ENCODE data around the gene TGFBI. TPM values are rescaled to one million over a fixed set of nuclear protein-coding genes. Genes with fewer than 3 reads are reported as not detected.

TGFBI gene
- total RNA-seq, 4 donors from 2014 or later = 38.4 to 48.0 (median 40.0) TPM

GRCh38 chr5:136006761-136007251 lies 22.0 kb upstream of the TGFBI start:
- TF ChIP-seq CTCF (IDR thresholded peaks at IDR 0.05 in 4 of 5, conservative IDR thresholded peaks at IDR 0.05 in 1 of 5) (no peak), POLR2A (IDR thresholded peaks at IDR 0.05) (no peak)
- no peaks in the 10 kb centered on the region for H3K36me3 ChIP-seq
- peak overlapping the region; percentile 42 to 68 (median 58) for H3K27ac ChIP-seq
- DNase-seq (no peak), ATAC-seq (peak; percentile 60 to 71)
- in situ Hi-C loops (cut with MboI; ENCODE audit: low sequenced_read_pairs in 4 of 4) (no loop called here), intact Hi-C loops (cut with DNase I; ENCODE audit: low total_unique reads) (no loop called here)
- H3K4me1 ChIP-seq = peaks cover 0 to 5% of the 10 kb centered on the region in 2 donors
- H3K27me3 ChIP-seq = no peaks in the 10 kb centered on the region
- no peaks in the 10 kb centered on the region for H3K9me3 ChIP-seq
- H3K4me3 ChIP-seq = no peak overlapping the region

- Histone ChIP-seq H3K4me1 (peaks cover 0 to 10% of the 10 kb centered on the region in 2 donors), H3K27ac (peak overlapping the region; percentile 15 to 68 (median 58)), H3K4me3 (no peak overlapping the region), H3K27me3 (no peaks in the 10 kb centered on the region), H3K36me3 (no peaks in the 10 kb centered on the region), H3K9me3 (no peaks in the 10 kb centered on the region)
- DNase-seq (no peak), ATAC-seq (peak; percentile 66 to 74)
- in situ Hi-C loops (cut with MboI; ENCODE audit: low sequenced_read_pairs in 4 of 4) (no loop called here), intact Hi-C loops (cut with DNase I; ENCODE audit: low total_unique reads) (no loop called here)
- TF ChIP-seq CTCF (IDR thresholded peaks at IDR 0.05 in 4 of 5, conservative IDR thresholded peaks at IDR 0.05 in 1 of 5) (no peak), POLR2A (IDR thresholded peaks at IDR 0.05) (no peak)
Measured at GRCh38 chr5:136007271-136007670, 21.5 kb upstream of the TGFBI start.

- H3K4me3 ChIP-seq = no peak overlapping the region
- ATAC-seq = no peak
- in situ Hi-C loops (cut with MboI; ENCODE audit: low sequenced_read_pairs in 4 of 4) = no loop called here
- H3K9me3 ChIP-seq = no peaks in the 10 kb centered on the region
- no peak for DNase-seq
- intact Hi-C loops (cut with DNase I; ENCODE audit: low total_unique reads) = no loop called here
- no peak for TF ChIP-seq CTCF (IDR thresholded peaks at IDR 0.05 in 4 of 5, conservative IDR thresholded peaks at IDR 0.05 in 1 of 5)
- TF ChIP-seq POLR2A (IDR thresholded peaks at IDR 0.05) = no peak
- no peaks in the 10 kb centered on the region for H3K27me3 ChIP-seq
- H3K27ac ChIP-seq = no peak overlapping the region
- H3K36me3 ChIP-seq = no peaks in the 10 kb centered on the region
- H3K4me1 ChIP-seq = peaks cover 4 to 10% of the 10 kb centered on the region in 2 donors
Measured at GRCh38 chr5:136011414-136012001, 17.3 kb upstream of the TGFBI start.

GRCh38 chr5:136012041-136012804 lies 16.6 kb upstream of the TGFBI start:
- ATAC-seq = no peak
- intact Hi-C loops (cut with DNase I; ENCODE audit: low total_unique reads) = no loop called here
- Histone ChIP-seq H3K27ac (no peak overlapping the region), H3K9me3 (no peaks in the 10 kb centered on the region), H3K4me3 (no peak overlapping the region), H3K36me3 (no peaks in the 10 kb centered on the region), H3K4me1 (peaks cover 4 to 10% of the 10 kb centered on the region in 2 donors), H3K27me3 (no peaks in the 10 kb centered on the region)
- in situ Hi-C loops (cut with MboI; ENCODE audit: low sequenced_read_pairs in 4 of 4) = no loop called here
- TF ChIP-seq CTCF (IDR thresholded peaks at IDR 0.05 in 4 of 5, conservative IDR thresholded peaks at IDR 0.05 in 1 of 5) = no peak
- DNase-seq = no peak
